GM19372 (cell line): Measurements from ENCODE around the gene AGRP.

Experiments used
- ATAC-seq: cut with Tn5 transposase; IDR thresholded peaks from one replicate; pipeline ENCODE4 v1.9.1; 2021; ENCODE audit warnings: mild to moderate bottlenecking, low read depth, moderate library complexity; ENCODE audit not compliant: unreplicated experiment

AGRP gene

DNA sequence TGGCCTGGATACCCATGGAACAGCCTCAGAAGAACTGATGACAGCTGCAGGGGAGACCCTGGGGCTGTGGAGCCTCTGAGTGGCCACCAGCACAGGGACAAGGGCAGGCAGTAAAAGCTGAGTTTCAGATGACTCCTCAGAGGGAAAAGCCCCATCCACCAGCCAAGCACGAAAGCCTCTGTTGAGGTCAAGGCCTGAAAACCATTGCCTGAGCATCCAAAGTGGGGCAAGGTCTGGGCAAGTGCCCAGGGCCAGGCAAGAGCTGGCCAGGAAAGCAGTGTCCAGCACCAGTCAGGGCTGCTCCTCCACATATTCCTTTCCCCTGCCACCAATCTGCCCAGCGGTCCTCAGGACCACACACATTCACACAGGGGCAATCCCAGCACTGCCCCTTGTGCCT lies 18.8 kb downstream of the AGRP start:
- ATAC-seq, result no peak

DNA sequence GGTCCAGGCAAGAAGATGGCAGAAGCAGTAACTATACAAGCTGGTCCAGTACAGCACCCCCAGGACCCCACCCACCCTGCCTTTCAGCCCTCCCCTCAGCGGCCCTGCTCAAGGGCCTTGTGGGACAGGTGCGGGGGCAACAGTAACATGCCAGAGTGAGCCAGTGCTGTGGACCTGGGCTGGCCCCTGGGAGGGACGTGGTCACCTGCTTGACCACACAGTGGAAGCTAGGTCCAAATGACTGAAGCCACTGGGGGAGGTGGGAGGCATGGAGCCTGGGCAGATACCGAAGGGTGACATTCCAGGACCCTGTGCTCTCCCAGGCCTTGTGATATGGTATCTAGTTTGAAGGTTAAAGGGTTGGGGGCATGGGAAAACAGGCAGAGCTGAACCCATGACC lies 19.7 kb downstream of the AGRP start:
- ATAC-seq, result no peak

DNA sequence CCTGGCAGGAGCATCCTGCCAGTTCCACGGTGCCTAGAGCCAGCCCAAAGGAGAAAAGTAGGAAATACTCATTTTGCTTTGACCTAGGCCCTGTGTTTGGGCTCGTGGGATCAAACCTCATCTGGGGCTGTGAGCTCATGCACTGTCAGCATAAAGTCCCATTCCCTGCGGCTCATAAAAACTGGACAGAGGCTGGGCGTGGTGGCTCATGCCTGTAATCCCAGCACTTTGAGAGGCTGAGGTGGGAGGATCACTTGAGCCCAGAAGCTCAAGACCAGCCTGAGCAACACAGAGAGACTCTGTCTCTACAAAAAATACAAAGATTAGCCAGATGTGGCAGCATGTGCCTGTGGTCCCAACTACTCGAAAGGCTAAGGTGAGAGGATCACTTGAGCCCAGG lies 20.3 kb downstream of the AGRP start:
- ATAC-seq, result no peak

DNA sequence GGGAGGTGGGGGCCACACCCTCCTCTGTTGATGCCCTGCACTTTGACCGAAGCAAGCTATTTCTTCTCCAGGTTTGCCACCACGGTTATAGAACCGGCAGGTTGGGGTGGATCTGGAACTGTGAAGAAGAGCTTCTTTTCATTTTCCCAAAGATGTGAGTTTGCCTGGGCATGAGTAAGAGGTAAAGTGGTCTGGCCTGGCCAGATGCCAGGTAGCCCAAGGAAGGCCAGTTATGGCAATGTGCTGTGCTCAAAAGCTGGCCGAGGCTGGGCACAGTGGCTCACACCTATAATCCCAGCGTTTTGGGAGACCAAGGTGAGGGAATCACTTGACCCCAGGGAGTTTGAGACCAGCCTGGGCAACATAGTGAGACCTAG lies 21.1 kb downstream of the AGRP start:
- ATAC-seq, result no peak

DNA sequence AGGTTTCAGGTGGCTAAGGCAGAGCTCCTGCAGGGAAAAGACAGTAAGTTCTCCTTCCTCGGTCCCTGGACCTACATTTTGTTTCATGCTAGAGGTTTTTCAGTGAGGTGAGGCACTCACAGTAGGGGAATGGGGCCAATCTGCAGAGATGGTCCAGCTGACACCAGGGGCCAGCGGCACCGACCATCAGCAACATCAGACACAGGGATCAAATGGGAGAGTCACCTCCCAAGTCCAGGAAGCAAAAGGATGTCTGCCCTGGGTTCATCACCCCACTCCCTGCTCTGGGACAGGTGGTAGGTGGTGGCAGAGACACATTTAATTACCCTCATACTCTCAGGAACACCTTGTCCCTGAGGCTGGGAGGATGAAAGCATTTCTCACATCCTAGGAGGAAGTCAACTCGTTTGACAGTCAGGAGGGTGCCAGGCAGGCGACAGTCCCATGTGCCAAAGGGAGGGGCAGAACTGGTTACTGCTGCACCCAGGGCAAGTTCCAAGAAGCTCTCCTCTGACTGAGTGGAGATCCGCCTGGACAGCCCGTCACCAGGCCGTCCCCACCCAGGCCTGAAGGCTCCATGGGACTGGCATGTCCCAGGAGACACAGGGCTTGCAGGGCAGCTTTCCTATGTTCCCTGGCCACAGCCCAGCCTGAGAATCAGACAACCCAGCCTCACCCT lies 21.6 kb downstream of the AGRP start:
- ATAC-seq, result no peak

DNA sequence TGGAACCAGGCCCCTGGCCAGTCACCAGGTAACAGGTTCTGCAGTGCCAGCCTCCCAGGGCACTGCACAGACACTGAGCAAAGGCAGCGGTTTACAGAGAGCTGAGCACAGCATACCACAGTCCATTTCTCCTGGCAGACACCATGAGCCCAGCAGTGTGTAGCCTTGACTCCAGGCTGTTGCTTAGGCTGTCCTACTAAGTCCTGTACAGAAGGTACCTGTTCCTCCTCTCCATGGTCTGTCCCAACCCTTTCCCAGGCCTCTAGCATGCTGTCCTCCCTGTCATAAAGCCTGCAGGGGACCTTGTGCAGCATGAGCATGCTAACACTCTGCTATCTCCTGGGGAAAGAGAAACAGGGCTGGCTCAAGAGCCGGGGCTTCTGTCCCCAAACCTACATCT lies 22.4 kb downstream of the AGRP start:
- no peak for ATAC-seq

DNA sequence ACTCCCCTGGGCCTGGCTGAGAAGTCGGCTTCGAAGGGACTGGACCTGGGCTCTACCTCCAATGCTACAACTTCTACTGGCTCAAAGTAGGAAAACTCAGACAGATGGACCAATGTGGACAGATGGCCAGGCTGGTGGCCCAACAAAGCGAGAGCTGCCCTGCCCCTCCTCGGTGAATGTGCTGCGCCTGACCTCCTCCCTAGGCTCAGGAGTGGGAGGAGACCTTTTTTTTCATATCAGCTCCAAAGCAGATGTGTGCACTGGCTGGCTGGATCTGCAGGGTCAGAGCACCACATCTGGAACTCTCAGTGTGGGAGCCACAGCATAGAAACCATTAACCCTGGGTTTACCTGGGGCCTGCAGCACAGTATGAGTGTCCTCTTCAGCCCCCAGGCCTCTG lies 23.2 kb downstream of the AGRP start:
- no peak for ATAC-seq

DNA sequence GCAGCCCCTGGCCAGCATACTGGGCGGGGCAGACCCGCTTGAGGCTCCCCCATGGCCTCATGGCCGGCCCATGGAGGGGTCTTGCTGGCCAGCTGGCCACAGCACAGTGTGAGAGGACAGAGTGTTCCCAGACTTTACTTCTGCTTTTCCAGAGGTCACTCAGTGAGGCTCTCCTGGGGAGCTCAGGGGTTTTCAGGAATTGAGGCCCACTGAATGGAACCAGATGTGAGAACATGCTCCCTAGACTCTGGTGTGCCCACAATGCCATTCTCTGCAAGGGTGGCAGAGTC lies 23.5 kb downstream of the AGRP start:
- no peak for ATAC-seq

DNA sequence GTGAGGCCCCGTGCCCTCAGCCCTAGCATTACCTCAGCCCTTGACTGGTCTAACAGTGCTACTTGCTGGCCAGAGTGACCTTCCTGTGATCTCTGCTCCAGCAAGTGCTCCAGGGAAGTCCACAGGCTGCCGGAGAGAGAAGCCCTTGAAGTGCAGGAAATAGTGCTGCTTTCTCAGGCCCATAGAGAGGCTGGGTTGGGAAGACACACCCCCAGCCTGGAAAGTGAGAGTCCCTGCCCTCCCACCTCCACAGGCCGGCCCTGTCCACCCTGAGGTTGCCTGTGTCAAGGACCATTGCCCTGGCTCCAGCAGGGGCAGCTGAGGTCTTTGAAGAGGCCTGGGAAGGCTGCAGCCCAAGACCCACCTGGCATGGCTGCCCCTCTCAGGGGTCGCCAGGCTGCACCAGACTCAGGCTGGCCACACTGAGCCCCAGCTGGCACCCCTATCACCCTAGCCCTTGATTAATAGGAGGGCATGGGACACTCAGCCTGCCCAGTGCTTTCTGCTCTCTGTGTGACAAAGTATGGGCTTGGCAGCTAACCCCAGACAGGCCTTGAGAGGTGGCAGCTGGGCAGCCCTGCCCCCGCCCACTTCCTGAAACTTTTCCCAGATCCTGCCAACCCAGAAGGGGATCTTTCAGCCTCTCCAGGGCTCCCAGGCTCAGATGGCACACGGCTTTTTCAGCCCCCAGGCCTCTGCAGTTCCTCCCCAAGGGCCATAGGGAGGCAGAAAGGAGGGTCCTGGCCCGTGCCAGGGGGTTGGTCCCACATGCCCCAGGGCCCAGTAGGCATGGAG lies 24.1 kb downstream of the AGRP start:
- ATAC-seq, result no peak

DNA sequence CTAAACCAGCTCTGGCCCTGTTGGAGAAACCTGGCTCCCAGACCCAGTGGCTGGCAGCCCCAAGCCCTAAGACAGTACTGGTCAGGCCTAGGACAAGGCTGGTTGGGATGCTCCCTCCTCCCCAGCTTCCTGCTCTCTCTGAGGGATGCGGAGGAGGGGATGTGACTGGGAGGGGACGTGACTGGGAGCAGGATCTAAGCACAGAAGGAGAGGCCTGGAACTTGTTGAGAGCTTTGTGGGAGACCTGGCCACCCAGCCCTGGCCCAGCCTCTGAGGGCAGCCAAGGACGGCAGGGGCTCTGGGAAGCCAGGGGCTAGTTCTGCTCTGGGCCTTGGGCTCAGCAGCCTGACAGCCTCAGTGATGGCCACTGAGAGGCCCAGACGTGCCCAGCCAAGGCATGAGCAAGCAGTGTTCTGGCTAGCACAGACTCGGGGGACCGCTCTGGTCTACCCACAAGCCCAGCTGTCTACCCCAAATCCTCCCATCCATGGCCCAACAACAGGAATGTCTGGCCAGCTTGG lies 25.2 kb downstream of the AGRP start:
- no peak for ATAC-seq

DNA sequence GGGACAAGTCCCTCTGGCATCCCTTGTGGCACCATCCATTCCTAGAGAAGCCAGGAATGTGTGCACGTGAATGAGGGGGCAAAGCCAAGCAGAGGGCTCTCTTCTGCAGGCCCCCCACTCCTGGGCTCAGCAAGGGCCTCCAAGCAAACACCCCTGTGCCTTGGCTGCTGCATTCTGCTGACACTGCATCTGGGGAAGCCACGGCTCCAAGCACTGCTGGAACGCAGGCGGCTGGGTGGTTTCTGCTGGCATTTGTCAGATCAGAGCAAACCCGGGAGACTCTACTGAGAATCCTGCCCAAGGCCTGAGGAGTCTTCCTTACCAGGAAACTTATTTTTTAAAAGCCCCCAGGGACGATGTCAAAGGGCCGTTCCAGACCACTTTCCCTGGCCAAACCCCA lies 25.7 kb downstream of the AGRP start:
- ATAC-seq, result no peak

DNA sequence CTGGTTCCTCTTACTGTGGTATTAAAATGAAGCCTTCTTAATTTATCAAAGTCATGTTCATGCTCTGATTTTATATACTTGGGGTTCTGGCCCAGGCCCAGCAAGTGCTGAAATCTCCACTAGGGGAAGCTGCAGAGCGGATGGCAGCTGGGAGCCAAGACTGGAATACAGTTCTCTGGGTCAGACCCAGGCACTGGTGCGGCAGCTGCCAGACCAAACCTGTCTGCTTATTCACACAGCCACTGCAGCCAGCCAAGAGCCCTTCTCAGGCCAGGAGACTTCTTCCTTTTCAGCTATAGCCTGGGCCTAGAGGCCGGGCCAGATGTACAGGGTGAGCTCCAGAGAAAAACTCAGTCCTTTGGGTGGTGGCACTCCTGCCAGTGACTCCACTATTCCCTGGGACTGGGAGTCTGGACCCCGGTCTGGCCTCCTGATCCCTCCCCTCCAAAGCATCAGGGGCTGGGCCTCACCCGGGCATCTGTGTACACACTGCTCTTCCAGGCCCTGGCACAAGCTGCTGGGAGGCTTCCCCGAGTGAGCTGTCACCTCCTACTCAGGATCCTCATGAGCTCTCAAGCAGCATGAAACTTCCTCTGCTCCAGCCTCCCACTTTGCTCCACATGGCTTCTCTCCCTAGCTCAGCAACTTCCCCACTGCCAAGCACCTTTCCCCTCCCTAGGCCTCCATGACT lies 26.8 kb downstream of the AGRP start:
- no peak for ATAC-seq

DNA sequence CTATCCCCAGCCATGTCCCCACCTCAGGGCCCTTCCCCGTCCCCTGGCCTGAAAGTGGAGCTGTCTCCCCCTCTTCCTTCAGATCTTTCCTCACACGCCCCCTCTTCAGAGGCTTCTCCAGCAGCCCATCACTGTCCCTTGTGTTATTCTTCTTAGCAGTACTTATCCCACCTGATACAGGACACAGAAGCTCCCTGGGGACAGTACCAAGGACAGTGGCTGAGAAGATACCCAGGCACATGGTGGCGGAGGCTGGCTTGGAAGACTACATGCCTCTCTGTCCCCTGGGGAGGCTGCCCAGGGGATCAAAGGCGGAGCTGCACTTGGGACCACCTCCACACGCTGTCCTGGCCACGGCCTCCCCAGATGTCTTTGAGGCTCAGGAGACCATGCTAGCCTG lies 28.5 kb downstream of the AGRP start:
- ATAC-seq, result no peak

DNA sequence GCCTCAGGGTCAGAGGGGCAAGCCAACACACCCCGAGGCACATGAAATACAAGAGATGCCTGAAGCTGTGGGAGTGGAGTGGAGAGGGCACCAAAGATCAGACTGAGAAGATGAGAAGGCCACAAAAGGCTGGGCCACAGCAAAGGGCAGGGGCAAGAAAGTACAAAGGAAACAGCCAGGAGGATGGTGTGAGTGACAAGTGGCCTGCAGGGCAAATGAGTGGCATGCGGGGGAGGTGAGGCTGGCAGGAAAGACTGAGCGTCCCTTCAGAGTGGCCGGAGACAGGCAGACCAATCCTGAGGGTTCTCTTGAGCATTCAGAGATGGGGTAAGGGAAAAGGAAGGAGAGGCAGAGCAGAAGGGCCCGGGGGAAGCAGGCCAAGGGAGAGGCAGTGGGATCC lies 29.2 kb downstream of the AGRP start:
- ATAC-seq, result no peak

DNA sequence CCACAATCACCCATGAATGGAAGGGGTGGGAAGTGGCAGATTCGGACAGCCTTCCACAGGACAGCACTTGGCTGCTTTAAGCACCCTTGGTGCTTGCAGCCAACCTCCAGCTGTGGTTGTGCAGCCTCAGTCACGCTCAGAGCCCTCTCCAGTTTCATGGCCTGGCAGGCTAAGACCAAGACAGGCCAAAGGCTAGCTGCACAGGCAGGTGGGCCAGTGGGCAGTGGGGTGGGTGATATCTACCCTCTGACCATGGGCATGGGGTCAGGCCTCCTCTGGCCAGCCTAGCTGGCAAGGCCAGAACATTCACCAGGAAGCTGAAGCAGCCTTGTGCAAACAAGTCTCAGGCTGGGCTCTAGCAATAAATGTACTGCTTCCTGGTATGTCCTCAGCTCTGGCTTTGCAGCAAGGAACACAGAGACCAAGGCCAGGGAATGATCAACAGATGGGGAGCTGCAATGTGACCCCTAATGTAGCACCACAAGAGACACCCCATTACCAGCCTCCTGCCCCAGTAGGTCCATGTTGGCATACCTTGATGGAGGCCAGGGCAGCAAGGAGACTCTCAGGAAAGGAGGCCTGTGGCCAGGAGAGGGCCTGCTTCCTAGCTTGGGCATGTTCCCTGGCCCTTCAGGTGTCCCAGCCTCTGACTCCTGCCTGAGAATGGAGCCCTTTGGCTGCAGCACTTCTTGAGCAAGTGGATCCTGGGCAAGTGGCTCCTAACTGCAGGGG lies 31.5 kb downstream of the AGRP start:
- no peak for ATAC-seq

DNA sequence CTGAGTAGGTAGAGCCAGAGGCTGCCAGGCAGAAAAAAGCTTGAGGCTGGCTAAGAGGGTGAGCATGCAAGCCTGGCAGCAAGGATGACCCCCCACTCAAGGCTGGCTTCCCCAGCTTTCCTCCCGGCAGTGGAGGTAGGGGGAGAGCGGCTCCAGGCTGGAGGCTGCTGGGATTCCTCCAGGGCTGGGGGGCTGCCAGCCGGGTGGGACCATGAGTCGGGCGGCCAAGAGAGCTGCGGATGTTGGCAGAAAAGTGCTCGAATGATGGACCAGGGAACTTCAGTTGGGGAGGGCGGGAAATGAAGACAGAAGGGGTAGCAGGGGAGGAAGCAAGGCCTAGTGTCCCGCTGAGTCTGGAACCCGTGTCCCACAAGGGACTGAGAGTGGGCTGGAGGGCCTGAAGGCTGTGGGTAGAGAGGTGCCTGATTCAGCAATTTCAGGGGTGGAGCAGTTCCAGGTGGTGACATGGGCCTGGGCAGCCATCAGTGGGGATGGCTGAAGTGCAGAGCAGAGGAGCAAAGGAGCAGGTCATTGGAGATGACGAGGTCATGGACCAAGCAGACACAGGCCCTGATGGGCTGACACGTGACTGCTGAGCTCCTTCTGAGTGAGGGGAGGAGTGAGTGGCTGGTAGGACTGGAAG lies 32.2 kb downstream of the AGRP start:
- no peak for ATAC-seq

DNA sequence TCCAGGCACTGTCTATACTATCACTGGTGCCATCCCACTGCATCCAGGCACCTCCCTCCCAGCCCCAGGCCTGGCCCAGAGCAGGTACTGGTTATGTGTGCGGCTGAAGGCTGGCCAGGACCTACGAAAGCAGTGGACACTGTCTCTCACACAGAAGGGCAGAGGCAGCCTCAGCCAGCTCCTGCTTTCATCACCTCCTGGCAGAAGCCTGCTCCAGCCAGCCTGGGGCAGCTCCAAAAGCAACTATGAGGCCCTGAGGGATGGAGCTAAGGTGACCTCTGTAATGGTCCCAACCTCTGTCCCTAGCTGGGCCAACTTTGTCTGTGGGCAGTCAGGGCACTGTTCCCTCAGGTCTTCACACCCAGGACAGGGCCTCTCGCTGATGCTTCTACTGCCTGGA lies 33.6 kb downstream of the AGRP start:
- no peak for ATAC-seq

DNA sequence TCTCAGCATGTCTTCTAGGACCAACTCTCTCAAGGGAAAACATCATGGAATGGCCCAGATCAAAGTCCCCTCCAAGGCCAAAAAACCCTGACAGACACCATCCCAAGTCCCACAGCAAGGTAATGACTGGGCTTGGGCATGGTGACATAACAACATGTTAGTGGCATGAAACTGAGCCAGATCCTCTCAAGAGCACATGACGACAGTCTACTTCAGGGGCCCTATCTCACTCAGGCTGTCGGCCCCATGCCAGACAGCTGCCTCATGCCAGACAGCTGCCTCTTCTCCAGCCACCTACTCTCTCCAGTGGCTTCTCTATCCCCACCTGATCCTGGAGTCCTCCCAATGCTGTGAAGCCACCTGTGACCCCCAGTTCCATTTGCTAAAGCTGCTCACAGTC lies 34.0 kb downstream of the AGRP start:
- no peak for ATAC-seq

DNA sequence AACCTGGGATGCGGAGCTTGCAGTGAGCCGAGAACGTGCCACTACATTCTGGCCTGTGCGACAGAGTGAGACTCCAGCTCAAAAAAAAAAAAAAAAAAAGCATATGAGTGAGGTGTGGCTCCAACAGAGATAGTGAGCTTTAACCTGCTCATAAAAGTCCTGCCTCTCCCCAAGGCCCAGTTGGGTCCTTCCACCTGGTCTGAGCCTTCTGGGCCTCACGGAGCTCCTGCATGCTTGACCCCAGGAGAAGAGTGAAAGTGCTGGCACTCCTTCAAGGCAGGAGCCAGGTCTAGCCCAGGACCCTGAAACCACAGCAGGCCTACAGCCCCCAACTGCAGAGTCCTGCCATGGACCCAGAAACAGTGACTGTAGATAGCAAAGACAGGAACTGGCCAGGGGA lies 34.8 kb downstream of the AGRP start:
- no peak for ATAC-seq

DNA sequence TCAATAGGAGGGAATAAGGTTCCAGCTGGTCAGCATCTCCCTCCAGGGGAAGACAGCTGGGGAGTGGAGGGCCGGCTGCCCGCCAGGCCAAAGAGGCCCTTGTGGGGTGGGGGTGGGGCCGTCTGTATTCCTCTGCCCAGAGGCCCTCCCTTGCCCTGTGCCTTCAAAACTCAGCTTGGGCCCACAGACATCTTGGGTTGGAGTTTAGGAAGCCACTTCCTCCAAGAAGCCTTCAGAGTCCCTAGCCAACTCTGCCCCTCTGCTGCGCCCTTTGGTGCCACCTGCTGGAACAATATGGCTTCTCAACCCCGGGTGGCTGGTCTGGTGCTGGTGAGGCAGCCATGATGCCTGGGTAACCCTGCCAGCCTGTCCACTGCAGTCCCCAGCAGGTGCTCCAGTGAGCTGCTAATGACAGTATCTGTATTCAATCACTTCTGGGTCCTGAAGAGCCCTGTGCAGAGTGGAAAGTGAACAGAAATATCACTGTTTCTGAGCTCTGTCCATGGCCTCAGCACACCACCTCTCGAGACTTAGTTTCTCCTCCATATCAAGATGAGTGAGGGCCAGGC lies 35.8 kb downstream of the AGRP start:
- no peak for ATAC-seq
